Activated CD4-positive, alpha-beta T cell treated with anti-CD3 and anti-CD28 coated beads for 1 hour (primary cell): ENCODE data around the gene A1BG.
"Not testable (repeated sequence)": the region's sequence is repeated elsewhere in the genome, so short reads cannot be mapped to it uniquely, and the experiment has no call there.

Experiments used
- DNase-seq: peaks from one replicate; pipeline ENCODE4 v3.0.0-alpha.2; 2020

The A1BG gene

GRCh38 chr19:58385891-58386575 is 32.7 kb upstream of the A1BG start:
- no peak for DNase-seq

- DNase-seq: no peak
Observed at GRCh38 chr19:58385313-58385890, 32.1 kb upstream of the A1BG start.

- DNase-seq: no peak
Observed at GRCh38 chr19:58382997-58383603, 29.8 kb upstream of the A1BG start.

- DNase-seq: no peak
Observed at GRCh38 chr19:58381460-58382212, 28.3 kb upstream of the A1BG start.

GRCh38 chr19:58380662-58381459 is 27.6 kb upstream of the A1BG start, which contains the start of gene ZNF837:
Gene ZNF837, minus strand, starts transcription at chr19:58381030. Its CDS starts 11,698 bp downstream, at chr19:58369332.
- DNase-seq: peak; percentile 97

- no peak for DNase-seq
Observed at GRCh38 chr19:58380037-58380661, 26.9 kb upstream of the A1BG start.

GRCh38 chr19:58379246-58379645 is 26.0 kb upstream of the A1BG start:
- no peak for DNase-seq

- not testable (repeated sequence) for DNase-seq
Observed at GRCh38 chr19:58376724-58377123, 23.4 kb upstream of the A1BG start.

GRCh38 chr19:58374200-58374599 is 20.9 kb upstream of the A1BG start:
- DNase-seq: no peak

- no peak for DNase-seq
Observed at GRCh38 chr19:58372311-58373133, 19.2 kb upstream of the A1BG start.

- no peak for DNase-seq
Observed at GRCh38 chr19:58368561-58369360, 15.5 kb upstream of the A1BG start.

GRCh38 chr19:58367698-58368454 is 14.6 kb upstream of the A1BG start:
- DNase-seq: no peak

- no peak for DNase-seq
Observed at GRCh38 chr19:58366585-58367430, 13.5 kb upstream of the A1BG start.

- no peak for DNase-seq
Observed at GRCh38 chr19:58364146-58364545, 10.9 kb upstream of the A1BG start.

GRCh38 chr19:58362272-58362994 is 9.1 kb upstream of the A1BG start, which contains the start of gene ZNF497:
Gene ZNF497, minus strand, starts transcription at chr19:58362751. Its CDS starts 5,116 bp downstream, at chr19:58357635.
- peak; percentile 96 for DNase-seq

- no peak for DNase-seq
Observed at GRCh38 chr19:58361900-58362271, 8.6 kb upstream of the A1BG start.

- no peak for DNase-seq
Observed at GRCh38 chr19:58357481-58358145, 4.3 kb upstream of the A1BG start.
